ENCODE measurements around the gene ZNF394. TPM values are rescaled to one million over a fixed set of nuclear protein-coding genes. Genes with fewer than 3 reads are reported as not detected.

Gene ZNF394
- total and polyA plus RNA-seq, 9 of the 15 experiments (the other 6 are each of a cell fraction or from before 2014, with no cell fraction given): 2.9 to 32.2 (median 24.2) TPM

DNA sequence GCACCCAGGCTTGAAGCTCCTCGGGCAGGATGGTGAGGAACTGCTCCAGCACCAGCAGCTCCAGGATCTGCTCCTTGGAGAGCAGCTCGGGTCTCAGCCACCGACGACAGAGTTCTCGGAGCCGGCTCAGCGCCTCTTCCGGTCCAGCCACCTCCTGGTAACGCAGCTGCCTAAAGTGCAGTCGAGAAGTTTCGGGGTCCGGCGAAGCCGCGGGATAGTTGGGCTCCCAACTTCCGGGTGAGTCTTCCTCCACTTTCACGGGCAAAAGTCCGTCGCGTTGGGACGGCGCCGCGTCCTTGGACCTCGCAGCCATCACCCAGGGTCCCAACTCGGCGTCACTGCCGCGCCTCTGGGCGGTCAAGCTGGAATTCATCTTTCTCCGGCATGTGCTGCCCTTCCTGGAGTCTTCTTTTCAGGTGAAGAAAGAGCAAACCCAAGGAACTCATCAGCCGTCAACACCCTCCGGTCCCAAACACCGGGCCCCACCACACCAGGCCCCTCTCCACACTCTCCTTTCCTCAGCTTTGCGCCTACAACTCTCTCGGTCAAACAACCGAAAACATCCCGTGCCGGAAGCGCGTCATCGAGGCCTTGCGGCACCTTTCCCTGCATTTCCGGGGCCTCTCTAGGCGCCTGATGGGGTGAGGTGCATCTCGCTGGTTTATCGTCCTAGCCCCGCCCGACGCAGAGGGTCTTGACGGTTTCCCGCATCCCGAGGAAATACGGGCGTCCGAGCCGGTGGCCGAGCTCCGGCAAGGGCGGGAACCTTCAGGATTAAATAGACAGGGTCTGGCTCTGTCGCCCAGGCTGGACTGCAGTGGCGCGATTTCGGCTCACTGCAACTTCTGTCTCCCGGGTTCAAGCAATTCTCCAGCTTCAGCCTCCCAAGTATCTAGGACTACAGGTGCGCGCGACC lies at the start of gene ZNF394 (continued):
- 0 out of 2 replicates have a peak, but pooled peaks have one; percentile 40 for TF ChIP-seq HIVEP1 (CRISPR knock-in tag; IDR thresholded peaks at IDR 0.05)
- no peak for TF ChIP-seq GATAD2B (IDR thresholded peaks at IDR 0.05; ENCODE audit: borderline replicate concordance)
- TF ChIP-seq ESRRA (IDR thresholded peaks at IDR 0.05; ENCODE audit: borderline replicate concordance, low read depth): peak; percentile 82; the same call in 1 of the 2 replicates
- no peak; the same call in 1 of the 2 replicates for TF ChIP-seq CC2D1A (IDR thresholded peaks at IDR 0.05)
- 0 out of 2 replicates have a peak, but pooled peaks have one; percentile 77 for TF ChIP-seq ZFPM2 (CRISPR knock-in tag; IDR thresholded peaks at IDR 0.05)
- no peak for TF ChIP-seq FOXA1 (IDR thresholded peaks at IDR 0.05; ENCODE audit: borderline replicate concordance)
- TF ChIP-seq, protein P1, sequence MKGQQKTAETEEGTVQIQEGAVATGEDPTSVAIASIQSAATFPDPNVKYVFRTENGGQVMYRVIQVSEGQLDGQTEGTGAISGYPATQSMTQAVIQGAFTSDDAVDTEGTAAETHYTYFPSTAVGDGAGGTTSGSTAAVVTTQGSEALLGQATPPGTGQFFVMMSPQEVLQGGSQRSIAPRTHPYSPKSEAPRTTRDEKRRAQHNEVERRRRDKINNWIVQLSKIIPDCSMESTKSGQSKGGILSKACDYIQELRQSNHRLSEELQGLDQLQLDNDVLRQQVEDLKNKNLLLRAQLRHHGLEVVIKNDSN (CRISPR knock-in tag; IDR thresholded peaks at IDR 0.05): peak; percentile 41; the same call in 1 of the 2 replicates
- TF ChIP-seq NBN (IDR thresholded peaks at IDR 0.05; ENCODE audit: low read depth): 0 out of 2 replicates have a peak, but pooled peaks have one; percentile 66
- no peak for TF ChIP-seq FUS (optimal IDR thresholded peaks at IDR 0.05; ENCODE audit: low read depth, low read length)
- peak; percentile 91 for TF ChIP-seq LCOR (CRISPR knock-in tag; IDR thresholded peaks at IDR 0.05)
- TF ChIP-seq, protein P2, sequence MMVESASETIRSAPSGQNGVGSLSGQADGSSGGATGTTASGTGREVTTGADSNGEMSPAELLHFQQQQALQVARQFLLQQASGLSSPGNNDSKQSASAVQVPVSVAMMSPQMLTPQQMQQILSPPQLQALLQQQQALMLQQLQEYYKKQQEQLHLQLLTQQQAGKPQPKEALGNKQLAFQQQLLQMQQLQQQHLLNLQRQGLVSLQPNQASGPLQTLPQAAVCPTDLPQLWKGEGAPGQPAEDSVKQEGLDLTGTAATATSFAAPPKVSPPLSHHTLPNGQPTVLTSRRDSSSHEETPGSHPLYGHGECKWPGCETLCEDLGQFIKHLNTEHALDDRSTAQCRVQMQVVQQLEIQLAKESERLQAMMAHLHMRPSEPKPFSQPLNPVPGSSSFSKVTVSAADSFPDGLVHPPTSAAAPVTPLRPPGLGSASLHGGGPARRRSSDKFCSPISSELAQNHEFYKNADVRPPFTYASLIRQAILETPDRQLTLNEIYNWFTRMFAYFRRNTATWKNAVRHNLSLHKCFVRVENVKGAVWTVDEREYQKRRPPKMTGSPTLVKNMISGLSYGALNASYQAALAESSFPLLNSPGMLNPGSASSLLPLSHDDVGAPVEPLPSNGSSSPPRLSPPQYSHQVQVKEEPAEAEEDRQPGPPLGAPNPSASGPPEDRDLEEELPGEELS (CRISPR knock-in tag; IDR thresholded peaks at IDR 0.05; ENCODE audit: borderline replicate concordance): no peak
- TF ChIP-seq NFE2 (IDR thresholded peaks at IDR 0.05; ENCODE audit: low read depth): no peak
- peak; percentile 64 for TF ChIP-seq ASH1L (IDR thresholded peaks at IDR 0.05; ENCODE audit: borderline replicate concordance, low read depth, partially characterized antibody)
- TF ChIP-seq, protein P3, sequence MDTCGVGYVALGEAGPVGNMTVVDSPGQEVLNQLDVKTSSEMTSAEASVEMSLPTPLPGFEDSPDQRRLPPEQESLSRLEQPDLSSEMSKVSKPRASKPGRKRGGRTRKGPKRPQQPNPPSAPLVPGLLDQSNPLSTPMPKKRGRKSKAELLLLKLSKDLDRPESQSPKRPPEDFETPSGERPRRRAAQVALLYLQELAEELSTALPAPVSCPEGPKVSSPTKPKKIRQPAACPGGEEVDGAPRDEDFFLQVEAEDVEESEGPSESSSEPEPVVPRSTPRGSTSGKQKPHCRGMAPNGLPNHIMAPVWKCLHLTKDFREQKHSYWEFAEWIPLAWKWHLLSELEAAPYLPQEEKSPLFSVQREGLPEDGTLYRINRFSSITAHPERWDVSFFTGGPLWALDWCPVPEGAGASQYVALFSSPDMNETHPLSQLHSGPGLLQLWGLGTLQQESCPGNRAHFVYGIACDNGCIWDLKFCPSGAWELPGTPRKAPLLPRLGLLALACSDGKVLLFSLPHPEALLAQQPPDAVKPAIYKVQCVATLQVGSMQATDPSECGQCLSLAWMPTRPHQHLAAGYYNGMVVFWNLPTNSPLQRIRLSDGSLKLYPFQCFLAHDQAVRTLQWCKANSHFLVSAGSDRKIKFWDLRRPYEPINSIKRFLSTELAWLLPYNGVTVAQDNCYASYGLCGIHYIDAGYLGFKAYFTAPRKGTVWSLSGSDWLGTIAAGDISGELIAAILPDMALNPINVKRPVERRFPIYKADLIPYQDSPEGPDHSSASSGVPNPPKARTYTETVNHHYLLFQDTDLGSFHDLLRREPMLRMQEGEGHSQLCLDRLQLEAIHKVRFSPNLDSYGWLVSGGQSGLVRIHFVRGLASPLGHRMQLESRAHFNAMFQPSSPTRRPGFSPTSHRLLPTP (IDR thresholded peaks at IDR 0.05; ENCODE audit: borderline replicate concordance, extremely low read depth, insufficient read length): no peak
- TF ChIP-seq HDAC8 (tag; IDR thresholded peaks at IDR 0.05): 0 out of 2 replicates have a peak, but pooled peaks have one; percentile 48
- no peak for TF ChIP-seq SAFB (IDR thresholded peaks at IDR 0.05; ENCODE audit: borderline replicate concordance, low read depth, low read length)
- peak; percentile 73 for TF ChIP-seq KHSRP (IDR thresholded peaks at IDR 0.05)
- no peak for TF ChIP-seq FOXP1 (CRISPR knock-in tag; IDR thresholded peaks at IDR 0.05)
- no peak for TF ChIP-seq CBX2 (IDR thresholded peaks at IDR 0.05; ENCODE audit: insufficient read depth, low read length, poor library complexity, severe bottlenecking)
- peak; percentile 43; the same call in 1 of the 2 replicates for TF ChIP-seq DPF2 (IDR thresholded peaks at IDR 0.05)
- no peak for TF ChIP-seq ILF3 (IDR thresholded peaks at IDR 0.05; ENCODE audit: borderline replicate concordance)
- TF ChIP-seq SRSF3 (IDR thresholded peaks at IDR 0.05; ENCODE audit: insufficient read depth, low read length): no peak
- TF ChIP-seq POLR2H (tag; IDR thresholded peaks at IDR 0.05; ENCODE audit: low read depth): peak; percentile 63; the same call in 1 of the 2 replicates

Measured in K562 (cell line).